Measurements from ENCODE around the gene DENND1A.

GRCh38 chr9:123337971-123338370 is 592.0 kb downstream of the DENND1A start:
- no peak for TF ChIP-seq POLR2A (IDR thresholded peaks at IDR 0.05)
- no peak for TF ChIP-seq CTCF (IDR thresholded peaks at IDR 0.05)
